SIG-M5 (cell line): ENCODE results near the gene DPPA2.

Experiments used
- DNase-seq: peaks from one replicate; lab custom pipeline; 2025; lab: John Stamatoyannopoulos, UW

DPPA2 gene

DNA sequence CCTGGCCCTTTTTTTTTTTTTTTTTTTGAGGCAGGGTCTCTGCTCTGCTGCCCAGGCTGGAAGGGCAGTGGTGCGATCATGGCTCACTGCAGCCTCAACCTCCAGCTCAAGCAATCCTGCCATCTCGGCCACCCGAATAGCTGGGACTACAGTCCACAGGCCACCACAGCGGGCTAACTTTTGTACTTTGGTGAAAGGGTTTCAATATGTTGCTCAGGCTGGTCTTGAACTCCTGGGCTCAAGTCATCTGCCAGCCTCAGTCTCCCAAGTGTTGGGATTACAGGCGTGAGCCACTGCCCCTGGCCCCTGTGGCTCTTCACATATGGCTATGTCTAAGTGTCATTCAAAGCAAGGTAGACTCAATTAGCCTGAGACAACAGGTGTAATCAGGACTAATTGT, 8.8 kb upstream of the DPPA2 start:
- DNase-seq = no peak

DNA sequence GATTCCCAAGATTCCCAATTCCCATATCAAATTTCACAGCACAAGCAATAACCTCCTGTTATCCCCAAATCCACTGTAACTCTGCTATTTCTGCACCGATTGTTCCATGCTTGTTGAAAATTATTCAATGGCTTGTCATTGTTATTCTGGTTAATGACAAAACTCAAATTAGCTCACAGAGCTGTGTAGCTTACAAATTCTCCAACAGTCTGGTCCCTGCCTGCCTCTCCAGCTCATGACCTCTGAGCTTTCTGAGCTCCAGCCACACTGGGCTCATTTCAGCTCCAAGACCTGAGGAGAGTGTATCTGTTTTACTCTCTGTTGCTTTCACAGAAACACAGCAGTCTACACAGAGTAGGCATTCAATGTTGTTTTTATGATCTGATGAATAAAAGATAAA, 3.3 kb downstream of the DPPA2 start:
- DNase-seq = no peak

DNA sequence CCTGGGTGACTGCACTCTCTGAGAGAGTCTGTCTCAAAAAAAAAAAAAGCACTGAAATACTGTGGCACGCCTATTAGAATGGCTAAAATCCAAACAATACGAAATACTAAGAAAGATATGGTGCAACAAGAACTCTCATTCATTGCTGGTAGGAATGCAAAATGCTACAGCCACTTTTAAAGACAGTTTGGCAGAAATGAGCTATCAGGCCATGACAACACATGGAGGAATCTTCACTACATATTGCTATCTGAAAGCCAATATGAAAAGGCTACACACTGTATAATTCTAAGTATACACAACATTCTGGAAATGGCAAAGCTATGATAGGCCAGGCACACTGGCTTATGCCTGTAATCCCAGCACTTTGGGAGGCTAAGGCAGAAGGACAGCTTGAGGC, 18.8 kb downstream of the DPPA2 start:
- DNase-seq = no peak

DNA sequence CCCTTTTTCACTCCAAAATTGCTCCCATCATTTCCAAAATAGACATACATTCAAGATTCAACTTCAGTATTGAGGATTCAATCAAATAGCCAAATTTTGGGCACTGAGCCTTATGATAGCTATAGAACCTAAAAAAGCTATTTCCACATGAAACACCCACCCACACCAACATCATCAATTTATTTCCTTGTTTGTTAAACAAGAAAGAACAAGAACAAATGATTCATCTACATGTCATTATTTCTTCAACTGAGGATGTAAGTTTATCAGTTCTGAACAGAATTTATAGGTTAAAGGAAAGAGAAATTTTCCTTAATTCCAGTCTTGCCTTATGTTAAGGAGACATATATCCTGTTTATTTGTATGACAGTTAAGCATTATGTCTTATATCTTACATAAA, 32.2 kb downstream of the DPPA2 start:
- DNase-seq = no peak

DNA sequence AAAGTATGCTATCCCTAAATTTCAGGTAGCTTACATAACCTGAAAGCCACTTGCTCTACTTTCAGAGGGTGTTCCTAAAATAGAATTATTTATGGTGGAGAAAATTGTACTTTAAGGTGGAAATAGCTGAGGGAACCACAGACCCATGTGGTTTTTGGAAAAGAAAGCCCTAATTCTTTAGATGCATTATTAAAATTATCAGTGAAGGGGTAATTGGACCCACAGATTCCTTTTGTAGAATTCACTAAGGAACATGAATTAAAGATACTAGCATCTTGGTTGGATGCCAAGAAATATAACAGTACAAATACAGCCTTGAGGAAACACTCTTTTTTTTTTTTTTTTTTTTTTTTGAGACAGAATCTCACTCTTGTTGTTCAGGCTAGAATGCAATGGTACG, 37.8 kb downstream of the DPPA2 start:
- DNase-seq = no peak

DNA sequence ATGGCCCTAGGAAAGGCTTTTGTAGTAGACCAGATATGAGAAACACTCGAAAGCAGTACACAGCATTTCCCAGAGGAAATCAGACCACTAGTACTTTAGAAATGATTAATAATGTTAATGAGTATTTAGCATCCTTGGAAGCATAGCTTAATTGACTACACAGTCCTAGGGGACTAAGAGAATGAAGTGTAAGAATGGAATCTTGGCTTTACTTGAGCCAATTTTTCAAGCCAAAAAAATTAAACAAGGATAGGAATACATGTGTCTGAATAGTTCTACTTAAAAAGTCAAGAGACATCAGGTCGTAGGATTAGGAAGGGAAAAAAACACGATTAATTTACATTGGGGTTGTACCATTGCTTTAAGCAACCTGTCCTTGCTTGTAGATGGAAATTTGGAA, 38.2 kb downstream of the DPPA2 start:
- no peak for DNase-seq

DNA sequence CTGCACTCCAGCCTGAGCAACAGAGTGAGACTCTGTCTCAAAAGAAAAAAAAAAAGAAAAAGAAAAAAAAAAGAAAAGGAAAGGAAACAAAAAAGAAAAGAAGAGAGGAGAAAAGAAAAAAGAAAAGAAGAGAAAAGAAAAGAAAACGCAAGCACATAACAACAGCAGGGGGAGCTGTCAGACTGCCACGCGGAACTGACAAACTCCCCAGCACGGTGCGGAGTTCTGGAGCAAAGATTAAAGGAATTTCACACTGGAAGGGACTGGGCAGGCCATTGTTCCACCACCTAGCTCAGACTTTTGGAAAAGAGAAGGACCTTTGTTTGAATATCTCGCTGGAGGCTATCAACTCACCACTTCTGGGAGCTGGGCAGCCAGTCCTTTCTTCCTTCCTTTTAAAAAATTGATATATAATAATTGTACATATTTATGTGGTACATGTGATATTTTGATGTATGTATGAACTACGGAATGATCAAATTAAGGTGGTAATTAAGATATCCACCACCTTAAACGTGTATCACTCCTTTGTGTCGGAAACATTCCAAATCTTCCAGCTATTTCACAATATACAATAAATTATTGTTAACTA, 40.5 kb downstream of the DPPA2 start:
- no peak for DNase-seq

DNA sequence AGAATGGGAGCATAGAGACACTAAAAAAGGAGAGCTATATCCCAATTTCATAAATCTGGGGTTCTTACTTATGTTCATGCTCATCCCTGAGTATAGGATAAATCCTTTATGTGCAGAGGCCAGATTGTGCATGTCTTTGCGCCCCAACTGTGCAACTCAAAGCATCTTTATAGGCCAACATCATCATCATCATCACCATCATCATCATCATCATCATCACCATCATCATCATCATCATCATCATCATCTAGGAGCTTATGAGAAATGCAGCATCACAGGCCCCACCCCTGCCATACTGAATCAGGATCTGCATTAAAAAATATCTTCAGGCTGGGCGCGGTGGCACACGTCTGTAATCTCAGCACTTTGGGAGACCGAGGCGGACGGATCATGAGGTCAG, 45.5 kb downstream of the DPPA2 start:
- no peak for DNase-seq

DNA sequence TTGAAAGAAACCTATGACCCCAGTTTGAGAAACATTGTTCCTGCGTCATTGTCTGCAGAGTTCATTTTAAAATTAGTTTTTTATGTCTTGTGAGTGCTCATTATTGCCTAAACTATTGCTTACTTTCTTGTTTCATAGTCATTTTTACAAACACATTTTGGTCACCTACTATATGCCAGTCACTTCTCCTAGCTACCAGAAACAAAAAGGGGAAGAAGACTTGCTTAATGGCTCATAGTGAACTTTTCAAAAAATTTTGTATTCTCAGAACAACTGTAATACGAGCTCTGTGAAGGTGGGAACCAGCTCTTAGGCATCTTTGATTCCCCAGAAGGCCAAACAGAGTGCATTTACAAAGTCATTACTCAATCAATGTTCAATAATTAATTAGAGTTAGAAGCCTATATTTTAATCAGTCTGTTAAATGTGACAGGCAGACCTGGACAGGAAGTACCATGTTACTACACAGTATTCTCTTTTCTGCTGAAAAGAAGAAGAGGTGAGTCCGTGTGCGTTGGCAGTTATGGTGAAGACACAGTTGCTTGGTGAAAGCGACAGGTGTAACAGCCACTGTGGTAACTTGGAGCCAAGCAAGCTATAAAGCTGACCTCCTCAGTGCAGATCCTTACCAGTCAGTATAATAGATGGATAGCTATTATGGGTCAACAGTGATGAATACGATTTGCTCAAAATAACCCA, 46.6 kb downstream of the DPPA2 start:
- no peak for DNase-seq

DNA sequence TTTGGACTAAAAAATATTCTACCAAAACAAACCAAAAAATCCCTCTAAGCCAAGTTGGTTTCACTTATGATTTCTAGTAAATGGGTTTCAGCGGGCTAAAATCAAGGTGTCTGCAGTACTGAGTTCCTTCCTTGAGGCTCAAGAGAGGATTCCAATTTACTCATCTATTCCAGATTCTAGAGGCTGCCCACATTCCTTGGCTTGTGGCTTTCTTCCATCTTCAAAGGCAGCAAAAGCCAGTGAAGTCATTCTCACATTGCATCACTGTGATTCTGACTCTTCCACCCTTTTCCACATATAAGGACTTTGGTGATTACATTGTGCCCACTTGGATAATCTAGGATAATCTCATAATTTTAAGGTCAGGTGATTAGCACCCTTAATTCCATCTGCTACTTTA, 48.1 kb downstream of the DPPA2 start:
- DNase-seq = no peak

DNA sequence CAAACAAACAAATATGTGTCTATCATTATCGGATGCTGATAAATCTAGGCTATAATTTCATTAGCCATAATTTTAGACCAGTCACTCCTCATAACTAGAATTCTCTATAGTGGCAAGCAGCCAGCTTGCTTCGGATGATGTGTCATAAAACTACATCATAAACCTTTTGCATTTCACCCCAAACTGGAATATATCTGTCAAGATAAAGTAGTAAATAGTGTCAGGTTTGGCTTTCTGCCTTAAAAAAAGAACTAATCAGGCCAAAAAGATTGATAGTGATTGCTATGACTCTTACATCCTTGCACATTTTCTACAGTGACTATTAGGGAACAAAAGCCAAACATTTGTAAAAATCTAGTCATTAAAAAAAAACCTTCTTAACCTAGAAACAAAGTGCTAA, 51.0 kb downstream of the DPPA2 start:
- no peak for DNase-seq

DNA sequence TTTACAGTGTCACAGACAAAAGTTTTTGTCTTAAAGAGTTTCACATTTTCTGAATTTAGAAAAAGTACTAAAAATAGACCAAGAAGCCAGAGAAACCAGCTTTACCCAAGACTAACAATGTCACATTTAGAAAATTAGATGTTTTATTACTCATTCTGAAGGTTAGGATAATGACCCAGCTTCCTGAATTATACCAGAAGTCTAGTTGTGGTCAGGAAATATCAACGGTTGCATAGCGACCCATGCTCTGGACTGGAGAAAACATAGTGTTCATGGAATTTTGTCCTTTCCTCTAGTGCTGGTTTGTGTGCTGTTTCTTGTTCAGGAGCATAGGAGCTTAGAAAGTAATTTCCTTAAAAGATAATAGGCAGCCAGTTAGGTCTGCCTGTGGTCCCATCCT, 59.0 kb downstream of the DPPA2 start:
- DNase-seq = no peak

DNA sequence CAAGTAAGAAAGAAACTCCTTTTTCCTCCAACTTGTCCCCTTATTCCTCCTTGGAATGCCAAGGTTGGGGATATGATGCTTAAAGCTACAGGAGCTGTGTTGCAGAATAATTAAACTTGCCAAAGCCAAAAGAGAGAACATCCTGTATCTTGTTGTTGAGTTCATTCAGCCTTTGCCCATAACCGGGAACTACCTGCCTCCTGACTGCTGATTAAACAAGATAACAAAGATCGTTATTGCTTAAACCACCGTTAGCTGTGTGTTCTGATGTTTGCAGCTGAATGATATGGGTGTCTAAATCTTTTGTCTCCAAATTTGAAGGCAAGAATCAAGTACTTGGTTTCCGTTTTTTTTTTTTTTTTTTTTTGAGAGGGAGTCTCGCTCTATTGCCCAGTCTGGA, 61.5 kb downstream of the DPPA2 start:
- DNase-seq = no peak

DNA sequence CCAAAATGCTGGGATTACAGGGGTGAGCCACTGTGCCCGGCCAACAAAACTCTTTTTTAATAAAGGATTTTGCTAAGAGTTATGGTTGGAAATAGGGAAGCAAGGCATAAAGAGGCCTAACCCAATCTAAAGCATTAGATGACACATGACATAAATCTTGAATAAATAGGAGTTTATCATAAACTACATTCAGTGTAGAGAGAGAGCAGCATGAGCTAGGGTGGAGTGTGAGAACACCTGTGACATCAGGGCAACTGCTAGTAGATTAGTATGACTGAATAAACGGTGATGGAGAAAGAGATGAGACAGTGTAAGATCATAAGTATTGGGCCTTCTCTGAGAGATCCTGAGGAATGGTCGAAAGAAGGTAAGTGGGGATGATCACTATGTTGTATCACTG, 63.7 kb downstream of the DPPA2 start:
- no peak for DNase-seq
